Activated naive CD8-positive, alpha-beta T cell treated with anti-CD3 and anti-CD28 coated beads, Interleukin-2, amount 50 U/mL, for 24 hours (primary cell): Measurements from ENCODE around the gene AGBL1.

Experiments
- ATAC-seq: fragments of 150-1000 bp; cut with Tn5 transposase; one replicate; pipeline ENCODE4 v1.10.0; 2021
- DNase-seq: peaks from one replicate; pipeline ENCODE4 v3.0.0; 2021
- H3K27ac Mint-ChIP-seq: one replicate; pipeline ENCODE4 v1.8.0; 2021; ENCODE audit warnings: mild to moderate bottlenecking, mixed read lengths
- H3K27me3 Mint-ChIP-seq: one replicate; pipeline ENCODE4 v1.8.0; 2021; ENCODE audit warnings: mixed read lengths
- H3K36me3 Mint-ChIP-seq: one replicate; pipeline ENCODE4 v1.8.0; 2021; ENCODE audit warnings: low read depth, mixed read lengths
- H3K4me1 Mint-ChIP-seq: one replicate; pipeline ENCODE4 v1.8.0; 2021; ENCODE audit warnings: mixed read lengths
- H3K4me3 Mint-ChIP-seq: one replicate; pipeline ENCODE4 v1.8.0; 2021; ENCODE audit warnings: mild to moderate bottlenecking, moderate library complexity, mixed read lengths
- H3K9me3 Mint-ChIP-seq: one replicate; pipeline ENCODE4 v1.8.0; 2021; ENCODE audit warnings: mixed read lengths

The AGBL1 gene

DNA sequence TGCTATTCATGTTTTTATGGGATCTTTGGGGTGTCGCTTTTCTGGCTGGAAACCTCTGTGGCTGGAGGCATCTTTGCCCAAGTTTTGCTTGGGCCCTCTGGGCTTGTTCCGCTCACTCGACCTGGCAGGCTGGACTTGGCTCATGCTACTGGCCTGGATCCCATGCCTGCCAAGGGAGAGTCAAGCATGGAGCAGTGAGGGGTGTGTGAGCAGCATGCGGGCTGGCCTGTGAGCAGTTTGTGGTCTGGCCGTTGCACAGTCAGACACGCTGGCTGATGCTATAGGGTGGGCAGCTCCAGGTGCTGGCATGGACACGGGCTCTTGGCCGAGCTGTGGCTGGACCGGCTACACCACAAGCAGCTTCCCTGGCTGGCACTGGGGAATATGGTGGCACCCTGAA, 491.1 kb downstream of the AGBL1 start:
- Mint-ChIP-seq H3K27me3 (no peaks in the 10 kb centered on the region), H3K4me1 (peaks cover 2% of the 10 kb centered on the region), H3K36me3 (no peaks in the 10 kb centered on the region), H3K4me3 (no peak overlapping the region), H3K9me3 (no peaks in the 10 kb centered on the region), H3K27ac (no peak overlapping the region)
- ATAC-seq: no peak
- no peak for DNase-seq

GRCh38 chr15:86571873-86572272, 492.2 kb downstream of the AGBL1 start:
- no peaks in the 10 kb centered on the region for H3K27me3 Mint-ChIP-seq

DNA sequence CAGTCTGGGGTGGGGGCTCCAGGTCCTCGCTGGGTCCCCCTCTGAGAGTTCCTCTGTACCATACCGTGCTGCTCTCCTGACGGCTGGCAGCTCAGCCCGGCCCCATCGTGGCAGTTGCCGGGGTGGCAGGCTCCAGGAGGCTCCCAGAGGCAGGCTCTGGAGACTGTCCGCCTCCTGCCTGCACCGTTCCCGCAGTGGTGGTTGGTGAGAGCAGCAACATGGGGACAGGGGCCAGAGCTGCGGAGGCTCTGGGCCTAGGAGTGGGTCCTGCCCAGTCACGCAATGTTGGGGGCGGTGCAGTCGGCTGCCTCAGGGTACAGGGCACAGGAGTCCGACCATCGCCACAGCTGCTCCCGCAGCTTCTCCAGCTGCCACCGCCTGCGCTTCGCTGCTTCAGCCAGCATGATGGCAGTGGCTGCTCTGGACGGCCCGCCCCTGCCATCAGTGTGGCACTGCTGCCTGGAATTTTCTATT, 492.7 kb downstream of the AGBL1 start:
- ATAC-seq (no peak), DNase-seq (no peak)
- Mint-ChIP-seq H3K27me3 (no peaks in the 10 kb centered on the region), H3K27ac (no peak overlapping the region), H3K4me1 (peaks cover 2% of the 10 kb centered on the region), H3K9me3 (peaks cover 6% of the 10 kb centered on the region), H3K36me3 (no peaks in the 10 kb centered on the region), H3K4me3 (no peak overlapping the region)

More at GRCh38 chr15:86571873-86572272, 492.2 kb downstream of the AGBL1 start:
- Mint-ChIP-seq H3K36me3 (no peaks in the 10 kb centered on the region), H3K27ac (no peak overlapping the region), H3K9me3 (peaks cover 3% of the 10 kb centered on the region), H3K4me3 (no peak overlapping the region), H3K4me1 (peaks cover 2% of the 10 kb centered on the region)
- ATAC-seq: no peak
- DNase-seq: no peak

GRCh38 chr15:86573476-86573875, 493.8 kb downstream of the AGBL1 start:
- Mint-ChIP-seq H3K27me3 (no peaks in the 10 kb centered on the region), H3K36me3 (no peaks in the 10 kb centered on the region), H3K4me1 (peaks cover 2% of the 10 kb centered on the region), H3K9me3 (peaks cover 6% of the 10 kb centered on the region), H3K4me3 (no peak overlapping the region), H3K27ac (no peak overlapping the region)
- no peak for ATAC-seq
- DNase-seq: no peak

- Mint-ChIP-seq H3K27ac (no peak overlapping the region), H3K36me3 (no peaks in the 10 kb centered on the region), H3K4me1 (no peaks in the 10 kb centered on the region), H3K27me3 (no peaks in the 10 kb centered on the region), H3K4me3 (no peak overlapping the region), H3K9me3 (no peaks in the 10 kb centered on the region)
- no peak for DNase-seq
- no peak for ATAC-seq
These were observed 508.7 kb downstream of the AGBL1 start for GRCh38 chr15:86588413-86588812.

- H3K27ac Mint-ChIP-seq: no peak overlapping the region
- no peak overlapping the region for H3K4me3 Mint-ChIP-seq
- ATAC-seq (no peak), DNase-seq (no peak)
- H3K4me1 Mint-ChIP-seq: no peaks in the 10 kb centered on the region
- no peaks in the 10 kb centered on the region for H3K27me3 Mint-ChIP-seq
- H3K36me3 Mint-ChIP-seq: no peaks in the 10 kb centered on the region
- H3K9me3 Mint-ChIP-seq: peaks cover 2% of the 10 kb centered on the region
These were observed 510.8 kb downstream of the AGBL1 start for GRCh38 chr15:86590461-86590860.

DNA sequence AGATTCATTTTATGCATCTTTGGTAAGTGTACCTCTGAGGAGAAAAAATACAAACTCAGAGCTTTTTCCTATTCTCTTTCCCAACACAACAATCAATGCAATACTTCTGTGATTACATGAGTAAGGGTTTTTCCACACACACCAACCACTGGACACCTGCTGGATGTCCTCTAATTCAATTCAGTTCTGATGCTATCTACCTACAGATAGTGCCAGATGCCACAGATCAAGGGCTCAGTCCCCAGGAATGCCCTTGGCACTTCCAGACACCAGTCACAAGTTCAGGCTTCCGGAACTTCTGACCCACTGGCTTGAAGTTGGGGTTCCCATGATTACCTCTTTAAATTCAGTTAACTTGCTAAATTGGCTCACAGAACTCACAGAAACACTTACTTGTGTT, 511.5 kb downstream of the AGBL1 start:
- H3K36me3 Mint-ChIP-seq: no peaks in the 10 kb centered on the region
- no peaks in the 10 kb centered on the region for H3K27me3 Mint-ChIP-seq
- H3K27ac Mint-ChIP-seq: no peak overlapping the region
- H3K4me3 Mint-ChIP-seq: no peak overlapping the region
- DNase-seq: no peak
- peaks cover 3% of the 10 kb centered on the region for H3K9me3 Mint-ChIP-seq
- no peaks in the 10 kb centered on the region for H3K4me1 Mint-ChIP-seq
- ATAC-seq: no peak

DNA sequence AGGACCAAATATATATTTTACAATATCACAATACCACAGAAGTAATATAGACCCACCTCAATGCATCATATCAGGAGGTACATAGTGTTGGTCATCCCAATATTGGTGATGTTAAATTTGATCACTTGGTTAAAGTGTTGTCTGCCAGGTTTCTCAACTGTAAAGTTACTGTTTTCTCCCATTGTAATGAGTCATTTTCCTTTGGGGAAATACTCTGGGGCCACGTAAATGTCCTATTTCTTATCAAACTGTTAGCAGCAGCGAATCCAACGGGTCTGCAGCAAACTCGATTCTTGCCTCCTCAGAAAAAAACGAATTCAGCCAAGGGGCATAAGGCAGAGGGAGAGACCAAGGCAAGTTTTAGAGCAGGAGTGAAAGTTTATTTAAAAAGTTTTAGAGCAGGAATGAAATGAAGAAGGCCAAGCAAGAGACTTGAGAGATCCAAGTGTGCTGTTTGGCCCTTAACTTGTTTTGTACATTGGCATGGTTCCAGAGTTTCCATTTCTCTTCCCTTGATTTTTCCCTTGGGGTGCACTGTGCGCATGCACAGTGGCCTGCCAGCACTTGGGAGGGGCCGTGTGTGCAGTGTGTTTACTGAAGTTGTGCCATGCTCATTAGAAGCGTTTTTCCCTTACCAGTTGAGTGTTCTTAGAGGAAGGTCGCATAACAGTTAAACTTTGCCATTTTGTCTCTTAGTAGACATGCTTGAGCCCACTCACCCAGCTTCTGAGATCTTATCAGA, 512.5 kb downstream of the AGBL1 start:
- DNase-seq: no peak
- no peaks in the 10 kb centered on the region for H3K27me3 Mint-ChIP-seq
- ATAC-seq: no peak
- no peak overlapping the region for H3K4me3 Mint-ChIP-seq
- no peak overlapping the region for H3K27ac Mint-ChIP-seq
- H3K36me3 Mint-ChIP-seq: no peaks in the 10 kb centered on the region
- no peaks in the 10 kb centered on the region for H3K4me1 Mint-ChIP-seq
- H3K9me3 Mint-ChIP-seq: peaks cover 3% of the 10 kb centered on the region

GRCh38 chr15:86595741-86596140, 516.1 kb downstream of the AGBL1 start:
- ATAC-seq: no peak
- no peaks in the 10 kb centered on the region for H3K36me3 Mint-ChIP-seq
- no peak overlapping the region for H3K27ac Mint-ChIP-seq
- DNase-seq: no peak
- H3K9me3 Mint-ChIP-seq: peaks cover 3% of the 10 kb centered on the region
- H3K4me1 Mint-ChIP-seq: no peaks in the 10 kb centered on the region
- no peaks in the 10 kb centered on the region for H3K27me3 Mint-ChIP-seq
- H3K4me3 Mint-ChIP-seq: no peak overlapping the region

GRCh38 chr15:86603466-86603865, 523.8 kb downstream of the AGBL1 start:
- ATAC-seq (no peak), DNase-seq (no peak)
- H3K4me1 Mint-ChIP-seq: no peaks in the 10 kb centered on the region
- no peak overlapping the region for H3K27ac Mint-ChIP-seq
- no peaks in the 10 kb centered on the region for H3K9me3 Mint-ChIP-seq
- no peak overlapping the region for H3K4me3 Mint-ChIP-seq
- H3K27me3 Mint-ChIP-seq: no peaks in the 10 kb centered on the region
- H3K36me3 Mint-ChIP-seq: no peaks in the 10 kb centered on the region

GRCh38 chr15:86608461-86609205, 529.0 kb downstream of the AGBL1 start:
- no peaks in the 10 kb centered on the region for H3K27me3 Mint-ChIP-seq
- ATAC-seq (no peak), DNase-seq (no peak)
- no peaks in the 10 kb centered on the region for H3K36me3 Mint-ChIP-seq
- no peak overlapping the region for H3K27ac Mint-ChIP-seq
- H3K4me1 Mint-ChIP-seq: peaks cover 23% of the 10 kb centered on the region
- H3K4me3 Mint-ChIP-seq: no peak overlapping the region
- H3K9me3 Mint-ChIP-seq: no peaks in the 10 kb centered on the region

DNA sequence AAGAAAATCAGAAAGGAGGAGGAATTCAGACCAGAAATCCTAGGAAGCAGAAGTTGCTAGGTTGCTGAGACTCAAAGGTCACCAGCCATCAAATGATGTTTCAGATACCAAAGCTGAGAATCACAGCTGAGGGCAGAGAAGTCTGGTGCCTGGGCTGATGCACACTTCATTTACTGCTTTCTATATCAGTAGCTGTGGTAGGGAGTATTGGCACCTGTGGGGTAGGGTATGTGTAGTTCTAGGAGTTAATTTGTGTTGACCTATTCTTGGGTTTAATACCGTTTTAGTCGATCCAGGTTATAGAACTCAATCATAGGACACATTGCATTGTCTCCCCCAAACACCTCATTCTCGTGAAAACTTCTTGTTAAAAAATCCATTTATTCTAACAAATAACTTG, 529.6 kb downstream of the AGBL1 start:
- Mint-ChIP-seq H3K27me3 (no peaks in the 10 kb centered on the region), H3K4me1 (peaks cover 23% of the 10 kb centered on the region), H3K27ac (no peak overlapping the region), H3K36me3 (no peaks in the 10 kb centered on the region), H3K9me3 (no peaks in the 10 kb centered on the region), H3K4me3 (no peak overlapping the region)
- no peak for DNase-seq
- ATAC-seq: no peak

DNA sequence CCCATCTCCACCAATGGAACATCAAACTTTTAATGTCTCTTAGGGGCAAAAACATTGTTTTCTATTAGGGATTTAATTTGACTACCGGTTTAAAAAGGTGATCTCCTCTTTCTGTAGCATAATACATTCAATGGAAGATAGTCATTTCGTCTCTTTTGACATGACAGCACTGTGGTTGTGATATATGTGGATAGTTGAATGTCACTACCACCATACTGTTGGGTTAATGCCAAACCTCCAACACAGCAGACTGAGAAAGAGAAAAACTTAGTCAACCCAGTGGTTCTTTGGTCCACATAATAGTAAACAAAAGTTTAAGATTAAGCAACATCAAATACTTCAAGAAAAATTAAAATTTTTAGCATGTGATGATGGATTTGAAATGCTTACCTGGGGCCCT, 530.4 kb downstream of the AGBL1 start:
- no peaks in the 10 kb centered on the region for H3K27me3 Mint-ChIP-seq
- DNase-seq (no peak), ATAC-seq (peak; percentile 38)
- H3K4me3 Mint-ChIP-seq: no peak overlapping the region
- peaks cover 29% of the 10 kb centered on the region for H3K4me1 Mint-ChIP-seq
- H3K9me3 Mint-ChIP-seq: peaks cover under 1% of the 10 kb centered on the region
- H3K27ac Mint-ChIP-seq: no peak overlapping the region
- H3K36me3 Mint-ChIP-seq: peaks cover 3% of the 10 kb centered on the region

GRCh38 chr15:86611417-86612040, 531.9 kb downstream of the AGBL1 start:
- H3K9me3 Mint-ChIP-seq: peaks cover 5% of the 10 kb centered on the region
- peak overlapping the region; percentile 40 for H3K27ac Mint-ChIP-seq
- peaks cover 6% of the 10 kb centered on the region for H3K36me3 Mint-ChIP-seq
- H3K4me1 Mint-ChIP-seq: peaks cover 44% of the 10 kb centered on the region
- ATAC-seq (peak; percentile 82), DNase-seq (no peak)
- H3K27me3 Mint-ChIP-seq: no peaks in the 10 kb centered on the region
- no peak overlapping the region for H3K4me3 Mint-ChIP-seq

GRCh38 chr15:86615411-86615810, 535.7 kb downstream of the AGBL1 start:
- H3K27ac Mint-ChIP-seq: peak overlapping the region; percentile 49
- no peaks in the 10 kb centered on the region for H3K27me3 Mint-ChIP-seq
- DNase-seq (no peak), ATAC-seq (no peak)
- peaks cover 6% of the 10 kb centered on the region for H3K36me3 Mint-ChIP-seq
- H3K4me1 Mint-ChIP-seq: peaks cover 53% of the 10 kb centered on the region
- H3K9me3 Mint-ChIP-seq: peaks cover 5% of the 10 kb centered on the region
- no peak overlapping the region for H3K4me3 Mint-ChIP-seq
